ENCODE results near the gene LIME1.
"Not testable (repeated sequence)": the region's sequence is repeated elsewhere in the genome, so short reads cannot be mapped to it uniquely, and the experiment has no call there.

LIME1 gene

GRCh38 chr20:63708301-63709148 lies 27.9 kb upstream of the LIME1 start:
- peak; percentile 61 for DNase-seq

- DNase-seq, result no peak
These were observed 27.3 kb upstream of the LIME1 start for GRCh38 chr20:63709149-63709527.

GRCh38 chr20:63711085-63711645 lies 25.3 kb upstream of the LIME1 start:
- DNase-seq, result no peak

- DNase-seq, result no peak
These were observed 24.3 kb upstream of the LIME1 start for GRCh38 chr20:63712191-63712590.

- no peak for DNase-seq
These were observed 21.6 kb upstream of the LIME1 start for GRCh38 chr20:63714858-63715257.

- DNase-seq, result no peak
These were observed 17.5 kb upstream of the LIME1 start for GRCh38 chr20:63718996-63719395.

GRCh38 chr20:63722967-63723622 lies 13.4 kb upstream of the LIME1 start:
- not testable (repeated sequence) for DNase-seq

GRCh38 chr20:63730189-63730733 lies 6.2 kb upstream of the LIME1 start:
- not testable (repeated sequence) for DNase-seq

GRCh38 chr20:63731410-63731809 lies 5.1 kb upstream of the LIME1 start:
- DNase-seq, result no peak

- DNase-seq, result no peak
These were observed 4.1 kb upstream of the LIME1 start for GRCh38 chr20:63732118-63733095.

GRCh38 chr20:63733117-63733516 lies 3.3 kb upstream of the LIME1 start:
- no peak for DNase-seq

- no peak for DNase-seq
These were observed 2.8 kb upstream of the LIME1 start for GRCh38 chr20:63733579-63734081.

GRCh38 chr20:63734111-63734945 lies 2.1 kb upstream of the LIME1 start:
- no peak for DNase-seq

- DNase-seq, result no peak
These were observed 1.3 kb upstream of the LIME1 start for GRCh38 chr20:63734946-63735858.

GRCh38 chr20:63736893-63737694 lies 630 bp downstream of the LIME1 start:
- peak; percentile 81 for DNase-seq

- no peak for DNase-seq
These were observed 1.2 kb downstream of the LIME1 start for GRCh38 chr20:63737695-63737944.

- DNase-seq, result peak; percentile 73
These were observed 1.7 kb downstream of the LIME1 start for GRCh38 chr20:63737945-63738686.

GRCh38 chr20:63738687-63739129 lies 2.2 kb downstream of the LIME1 start:
- DNase-seq, result no peak
